HepG2 (cell line): ENCODE measurements around the gene METRNL. TPM values are rescaled to one million over a fixed set of nuclear protein-coding genes. Genes with fewer than 3 reads are reported as not detected.

Experiments used
- ATAC-seq: fragments of 200-7000 bp; cut with Tn5 transposase; 3 replicates; pipeline ENCODE4 v1.9.1; 2020; ENCODE audit warnings: mild to moderate bottlenecking, moderate library complexity
- BruUV-seq: library from RNA; stranded (reverse); fragments of 400-500 nt; replicated peaks from 2 replicates; lab custom pipeline; 2021; lab: Mats Ljungman, UMichigan
- CTCF ChIA-PET: fragments of 300-600 bp; formaldehyde crosslinking; extraction: SDS; loops from one replicate; lab custom pipeline; 2021; ENCODE audit warnings: low total read pairs, inconsistent platforms, low intra/inter-chr PET ratio; lab: Yijun Ruan, JAX
- POLR2A ChIA-PET: fragments of 350-600 bp; sonication (Branson Sonifier 250); formaldehyde crosslinking; loops from one replicate; lab custom pipeline; 2020; ENCODE audit warnings: antibody characterized with exemption, inconsistent platforms; lab: Yijun Ruan, JAX
- DNase-seq: peaks from one replicate; pipeline ENCODE4 v3.0.0-alpha.2; 2015; ENCODE audit warnings: low spot score
- FAIRE-seq: peaks from 3 replicates; lab custom pipeline; 2011; peaks lifted over from hg19 to GRCh38; lab: Jason Lieb, UNC
- H2AFZ ChIP-seq: one replicate; pipeline ENCODE4 v1.6.1; 2011; ENCODE audit warnings: low read length, inconsistent platforms
- H3K27ac ChIP-seq: fragments of 300-600 bp; 3 replicates; pipeline ENCODE4 v1.8.0; 2011; ENCODE audit warnings: mixed run types, mild to moderate bottlenecking, mixed read lengths, low read length, inconsistent platforms; ENCODE audit not compliant: insufficient read depth; ENCODE audit errors: extremely low read length
- H3K27me3 ChIP-seq, 2 experiments: fragments of 200-600 bp in 1 of 2; 2 replicates in 1 of 2; 3 replicates in 1 of 2; pipeline versions ENCODE4 v1.6.0 to v1.8.0; 2011; ENCODE audit warnings: low read length in 2 of 2, mild to moderate bottlenecking in 2 of 2, moderate library complexity in 2 of 2, inconsistent platforms in 1 of 2; ENCODE audit not compliant: insufficient read depth in 2 of 2, control insufficient read depth in 1 of 2
- H3K36me3 ChIP-seq, 2 experiments: fragments of 200-600 bp in 1 of 2; replicated peaks in 1 of 2; 2 replicates in 1 of 2; 3 replicates in 1 of 2; pipeline versions ENCODE4 v1.5.1 to v1.8.0; 2011; ENCODE audit warnings: low read length in 2 of 2, inconsistent platforms in 1 of 2; ENCODE audit not compliant: insufficient read depth in 2 of 2, control insufficient read depth in 1 of 2
- H3K4me1 ChIP-seq: 2 replicates; pipeline ENCODE4 v1.5.1; 2012; ENCODE audit warnings: low read length, inconsistent platforms; ENCODE audit not compliant: insufficient read depth
- H3K4me2 ChIP-seq: 2 replicates; pipeline ENCODE4 v1.6.0; 2011; ENCODE audit warnings: low read depth, low read length, inconsistent platforms
- H3K4me3 ChIP-seq, 3 experiments: fragments of 200-600 bp in 1 of 3; sonication (generic), shearing (Covaris generic) in 1 of 3; replicated peaks in 1 of 3; 2 replicates each; pipeline ENCODE4 v1.5.1; 2011 to 2016; ENCODE audit warnings: low read length in 3 of 3, inconsistent platforms in 2 of 3, low read depth in 2 of 3, mild to moderate bottlenecking in 2 of 3, control low read depth in 1 of 3, mixed read lengths in 1 of 3; ENCODE audit not compliant: insufficient read depth in 1 of 3
- H3K79me2 ChIP-seq: one replicate; pipeline ENCODE4 v1.6.1; 2011; ENCODE audit warnings: low read length, inconsistent platforms; ENCODE audit not compliant: insufficient read depth
- H3K9ac ChIP-seq: 2 replicates; pipeline ENCODE4 v1.6.0; 2011; ENCODE audit warnings: mild to moderate bottlenecking, low read depth, low read length, inconsistent platforms; ENCODE audit not compliant: insufficient read depth
- H3K9me3 ChIP-seq: 2 replicates; pipeline ENCODE4 v1.5.1; 2012; ENCODE audit warnings: mild to moderate bottlenecking, low read length
- H4K20me1 ChIP-seq: 2 replicates; pipeline ENCODE4 v1.6.0; 2011; ENCODE audit warnings: inconsistent platforms, mild to moderate bottlenecking, low read length, moderate library complexity; ENCODE audit not compliant: insufficient read depth
- FOXP1 ChIP-seq, 2 experiments: fragments of 450-650 bp in 1 of 2; IDR thresholded peaks; 2 replicates each; pipeline ENCODE4 v1.6.1; 2017 to 2018; ENCODE audit warnings: antibody characterized with exemption in 1 of 2
- GFI1 ChIP-seq: sonication (generic); formaldehyde crosslinking; IDR thresholded peaks from 2 replicates; pipeline ENCODE4 v1.5.0; 2020; ENCODE audit warnings: missing genetic modification reagents, mild to moderate bottlenecking, borderline replicate concordance
- KMT2A ChIP-seq: sonication (generic); formaldehyde crosslinking; IDR thresholded peaks from 2 replicates; pipeline ENCODE4 v1.4.0; 2020; ENCODE audit warnings: missing genetic modification reagents
- NR1H2 ChIP-seq: sonication (generic); formaldehyde crosslinking; IDR thresholded peaks from 2 replicates; pipeline ENCODE4 v1.8.1; 2022; ENCODE audit warnings: low read depth, missing genetic modification reagents, borderline replicate concordance
- PLRG1 ChIP-seq: fragments of 450-650 bp; conservative IDR thresholded peaks from 2 replicates; pipeline ENCODE4 v1.6.1; 2016
- ZNF598 ChIP-seq: sonication (generic); formaldehyde crosslinking; IDR thresholded peaks from 2 replicates; pipeline ENCODE4 v1.5.1; 2020; ENCODE audit warnings: mild to moderate bottlenecking, missing genetic modification reagents, borderline replicate concordance
- WGBS: methylation state at CpG from one replicate; pipeline ENCODE4 v1.1.6; 2017; ENCODE audit warnings: low lambda C conversion rate; 5-methylcytosine and 5-hydroxymethylcytosine counted together
- in situ Hi-C: cut with HindIII; loops from 2 replicates; pipeline ENCODE4 v1.10.0; 2017; ENCODE audit warnings: low pct_unique_long_range_greater_than_20kb; ENCODE audit not compliant: extremely low pct_ligation_motif_present
- intact Hi-C: fragments of 100-400 bp; cut with micrococcal nuclease; formaldehyde crosslinking; loops from one replicate; pipeline ENCODE4 v1.10.0; 2022; ENCODE audit not compliant: unreplicated experiment
- polyA plus RNA-seq, 8 experiments: library from polyadenylated mRNA; depleted of rRNA in 3 of 8; stranded (reverse) in 7 of 8; unstranded in 1 of 8; fragments of >200 nt; fragmentation: Illumina TruSeq in 4 of 8; extraction: Trizol in 4 of 8; gene quantifications; 2 replicates each; pipeline versions ENCODE4 v1.2.1 to v1.2.3, GENCODE V29; 2011 to 2016; ENCODE audit warnings: low read depth in 4 of 8, missing spikeins in 1 of 8, mixed read lengths in 1 of 8; ENCODE audit not compliant: insufficient read depth in 1 of 8
- total RNA-seq, 5 experiments: library from RNA; depleted of rRNA; stranded (reverse); fragments of >200 nt; fragmentation: Illumina TruSeq; extraction: Trizol; gene quantifications; 2 replicates each; pipeline ENCODE4 v1.2.3, GENCODE V29; 2016; ENCODE audit warnings: low read depth in 1 of 5
- TF ChIP-seq, protein P1 (sequence below): sonication (generic); formaldehyde crosslinking; IDR thresholded peaks from 2 replicates; pipeline ENCODE4 v1.8.1; 2023; ENCODE audit warnings: mild to moderate bottlenecking, inconsistent platforms, moderate library complexity, missing genetic modification reagents, borderline replicate concordance
- TF ChIP-seq, protein P2 (sequence below): sonication (generic); formaldehyde crosslinking; IDR thresholded peaks from 2 replicates; pipeline ENCODE4 v1.4.0; 2020; ENCODE audit warnings: low read depth, missing genetic modification reagents
- TF ChIP-seq, protein P3 (sequence below): IDR thresholded peaks from 2 replicates; pipeline ENCODE4 v1.6.1; 2016; ENCODE audit warnings: low read depth, borderline replicate concordance

METRNL gene
- total and polyA plus RNA-seq, 2 of the 13 experiments (the other 11 are each of a cell fraction or from before 2014, with no cell fraction given) = 0.66 to 0.84 TPM

DNA sequence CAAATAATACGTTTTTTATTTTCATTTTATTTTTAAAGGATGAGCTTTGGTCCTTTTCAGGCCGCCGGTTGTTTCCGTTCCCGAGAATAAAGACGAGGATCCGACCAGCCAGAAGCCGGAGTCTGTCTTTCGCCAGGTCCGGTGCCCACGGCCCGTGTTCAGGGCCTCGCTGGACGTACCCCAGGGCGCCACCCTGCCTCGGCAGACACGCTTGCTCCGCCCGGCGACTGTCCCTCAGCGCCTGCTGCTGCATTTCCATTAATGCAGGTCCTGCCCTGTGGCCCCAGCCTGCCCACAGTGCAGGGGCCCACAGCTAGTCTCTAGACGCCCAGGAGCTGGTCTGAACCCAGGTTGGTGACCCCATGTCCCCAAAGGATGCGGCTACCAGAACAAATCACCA lies 15.6 kb downstream of the METRNL start:
- no peak for FAIRE-seq
- ChIA-PET POLR2A (no interaction called here), CTCF (no interaction called here)
- Histone ChIP-seq H4K20me1 (no peaks in the 10 kb centered on the region; the same call in 1 of the 2 replicates), H3K4me2 (no peak overlapping the region), H3K27me3 (peaks cover 21 to 46% of the 10 kb centered on the region in 2 experiments; a peak in 4 of 5 replicates), H3K9me3 (no peaks in the 10 kb centered on the region), H3K9ac (no peak overlapping the region), H3K4me1 (peaks cover 33% of the 10 kb centered on the region), H3K4me3 (no peak overlapping the region), H3K27ac (no peak overlapping the region), H3K36me3 (no peaks in the 10 kb centered on the region), H3K79me2 (no peaks in the 10 kb centered on the region), H2AFZ (no peak overlapping the region)
- 84% methylated on average over 22 of the region's 23 CpGs for WGBS
- no peak for TF ChIP-seq FOXP1 (IDR thresholded peaks at IDR 0.05)
- no peak for TF ChIP-seq FOXP1 (CRISPR knock-in tag; IDR thresholded peaks at IDR 0.05)
- no peak for TF ChIP-seq NR1H2 (CRISPR knock-in tag)
- no peak for TF ChIP-seq ZNF598
- TF ChIP-seq, protein P1, sequence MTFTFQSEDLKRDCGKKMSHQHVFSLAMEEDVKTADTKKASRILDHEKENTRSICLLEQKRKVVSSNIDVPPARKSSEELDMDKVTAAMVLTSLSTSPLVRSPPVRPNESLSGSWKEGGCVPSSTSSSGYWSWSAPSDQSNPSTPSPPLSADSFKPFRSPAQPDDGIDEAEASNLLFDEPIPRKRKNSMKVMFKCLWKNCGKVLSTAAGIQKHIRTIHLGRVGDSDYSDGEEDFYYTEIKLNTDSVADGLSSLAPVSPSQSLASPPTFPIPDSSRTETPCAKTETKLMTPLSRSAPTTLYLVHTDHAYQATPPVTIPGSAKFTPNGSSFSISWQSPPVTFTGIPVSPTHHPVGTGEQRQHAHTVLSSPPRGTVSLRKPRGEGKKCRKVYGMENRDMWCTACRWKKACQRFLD = no peak
- TF ChIP-seq, protein P2, sequence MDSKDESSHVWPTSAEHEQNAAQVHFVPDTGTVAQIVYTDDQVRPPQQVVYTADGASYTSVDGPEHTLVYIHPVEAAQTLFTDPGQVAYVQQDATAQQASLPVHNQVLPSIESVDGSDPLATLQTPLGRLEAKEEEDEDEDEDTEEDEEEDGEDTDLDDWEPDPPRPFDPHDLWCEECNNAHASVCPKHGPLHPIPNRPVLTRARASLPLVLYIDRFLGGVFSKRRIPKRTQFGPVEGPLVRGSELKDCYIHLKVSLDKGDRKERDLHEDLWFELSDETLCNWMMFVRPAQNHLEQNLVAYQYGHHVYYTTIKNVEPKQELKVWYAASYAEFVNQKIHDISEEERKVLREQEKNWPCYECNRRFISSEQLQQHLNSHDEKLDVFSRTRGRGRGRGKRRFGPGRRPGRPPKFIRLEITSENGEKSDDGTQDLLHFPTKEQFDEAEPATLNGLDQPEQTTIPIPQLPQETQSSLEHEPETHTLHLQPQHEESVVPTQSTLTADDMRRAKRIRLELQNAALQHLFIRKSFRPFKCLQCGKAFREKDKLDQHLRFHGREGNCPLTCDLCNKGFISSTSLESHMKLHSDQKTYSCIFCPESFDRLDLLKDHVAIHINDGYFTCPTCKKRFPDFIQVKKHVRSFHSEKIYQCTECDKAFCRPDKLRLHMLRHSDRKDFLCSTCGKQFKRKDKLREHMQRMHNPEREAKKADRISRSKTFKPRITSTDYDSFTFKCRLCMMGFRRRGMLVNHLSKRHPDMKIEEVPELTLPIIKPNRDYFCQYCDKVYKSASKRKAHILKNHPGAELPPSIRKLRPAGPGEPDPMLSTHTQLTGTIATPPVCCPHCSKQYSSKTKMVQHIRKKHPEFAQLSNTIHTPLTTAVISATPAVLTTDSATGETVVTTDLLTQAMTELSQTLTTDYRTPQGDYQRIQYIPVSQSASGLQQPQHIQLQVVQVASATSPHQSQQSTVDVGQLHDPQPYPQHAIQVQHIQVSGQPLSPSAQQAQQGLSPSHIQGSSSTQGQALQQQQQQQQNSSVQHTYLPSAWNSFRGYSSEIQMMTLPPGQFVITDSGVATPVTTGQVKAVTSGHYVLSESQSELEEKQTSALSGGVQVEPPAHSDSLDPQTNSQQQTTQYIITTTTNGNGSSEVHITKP (CRISPR knock-in tag) = no peak
- no peak for TF ChIP-seq PLRG1
- TF ChIP-seq KMT2A = no peak
- TF ChIP-seq, protein P3, sequence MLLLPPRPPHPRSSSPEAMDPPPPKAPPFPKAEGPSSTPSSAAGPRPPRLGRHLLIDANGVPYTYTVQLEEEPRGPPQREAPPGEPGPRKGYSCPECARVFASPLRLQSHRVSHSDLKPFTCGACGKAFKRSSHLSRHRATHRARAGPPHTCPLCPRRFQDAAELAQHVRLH (CRISPR knock-in tag) = no peak
- TF ChIP-seq GFI1 = no peak
- in situ Hi-C loops (no loop called here), intact Hi-C loops (no loop called here)
- BruUV-seq = no TSS peak
- DNase-seq = no peak
- no peak for ATAC-seq
